ENCODE results near the gene NAALADL2. TPM values are rescaled to one million over a fixed set of nuclear protein-coding genes. Genes with fewer than 3 reads are reported as not detected.

NAALADL2 gene
- total and polyA plus RNA-seq, 2 of the 4 experiments (the other 2 are of a cell fraction) = 3.8 to 19.2 TPM

DNA sequence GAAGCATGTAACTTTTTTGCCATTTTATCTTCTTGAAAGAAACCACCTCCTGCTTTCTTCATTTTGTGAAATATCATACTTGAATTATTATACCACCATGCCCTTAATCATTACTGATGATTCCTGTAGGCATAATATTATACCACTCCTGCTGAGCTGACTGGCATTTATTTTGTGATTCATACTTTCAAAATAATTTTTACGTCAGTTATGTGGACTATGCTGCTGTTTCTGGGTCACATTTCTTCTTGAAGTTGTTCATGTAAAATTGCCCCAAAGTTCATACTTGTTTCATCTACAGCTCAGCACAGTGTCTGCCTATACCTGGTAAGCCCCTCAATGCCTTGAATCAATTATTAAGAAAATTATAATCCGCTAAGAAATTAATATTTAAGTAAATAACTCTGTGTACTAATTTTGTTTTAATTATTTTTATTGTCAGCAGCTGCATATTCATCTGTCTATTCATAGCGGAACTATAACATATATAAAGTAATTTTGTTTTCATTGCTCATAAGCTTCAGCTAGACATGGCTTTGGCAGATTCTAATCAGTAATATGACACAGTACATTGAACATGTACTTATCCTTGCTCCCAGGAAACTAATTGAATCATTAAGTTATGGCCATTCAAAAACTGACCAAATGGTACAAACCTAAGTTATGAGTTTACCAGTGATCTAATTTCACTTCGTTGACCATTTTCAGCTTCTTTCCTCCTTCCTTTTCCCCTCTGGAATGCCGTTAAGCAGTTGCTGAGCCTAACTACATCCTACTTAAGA is 160.0 kb downstream of the NAALADL2 start:
- no peak overlapping the region for H3K56ac ChIP-seq (ENCODE audit: extremely low read depth, insufficient read depth, low read length)
- H4K20me1 ChIP-seq (ENCODE audit: insufficient read depth, low read length) = no peaks in the 10 kb centered on the region
- H3K14ac ChIP-seq (replicated peaks; ENCODE audit: low read depth, low read length) = no peak overlapping the region
- peaks cover 6% of the 10 kb centered on the region; the same call in 1 of the 2 replicates for H3K4me1 ChIP-seq (ENCODE audit: control insufficient read depth, insufficient read depth, low read length)
- no peak overlapping the region for H3K4me3 ChIP-seq (ENCODE audit: insufficient read depth, low read depth, low read length)
- 0 out of 4 replicates have a peak overlapping the region, but pooled peaks of 1 of the 2 experiments have one; percentile 27 for H4K8ac ChIP-seq (ENCODE audit: low read depth in 2 of 2, low read length in 2 of 2)
- no peak overlapping the region for H2AK5ac ChIP-seq (ENCODE audit: low read depth, low read length)
- WGBS, 2 experiments (ENCODE audit: extremely low coverage in 2 of 2, insufficient read length in 1 of 2) = no CpG with 5 or more reads among the region's 5 CpGs
- in situ Hi-C loops (cut with MboI; ENCODE audit: low sequenced_read_pairs) (no loop called here), dilution Hi-C loops (cut with HindIII; ENCODE audit: low sequenced_read_pairs, unreplicated experiment) (no loop called here), intact Hi-C loops (cut with micrococcal nuclease) (no loop called here)
- no peak overlapping the region for H2BK5ac ChIP-seq (ENCODE audit: low read depth, low read length, poor library complexity, severe bottlenecking)
- no peak overlapping the region for H2BK15ac ChIP-seq (ENCODE audit: low read depth, low read length)
- no TSS peak for BruUV-seq (replicated peaks)
- no peak overlapping the region for H2AK9ac ChIP-seq (replicated peaks; ENCODE audit: low read depth, low read length, poor library complexity)
- no peaks in the 10 kb centered on the region for H3K9me1 ChIP-seq (ENCODE audit: insufficient read depth, low read length)
- no peaks in the 10 kb centered on the region for H3K79me1 ChIP-seq (ENCODE audit: low read depth in 1 of 2, low read length in 2 of 2)
- no peak overlapping the region for H2BK20ac ChIP-seq (ENCODE audit: low read depth, low read length)
- ChIA-PET POLR2A (ENCODE audit: unreplicated experiment) (no interaction called here), CTCF (interaction anchor here (0.7 kb wide), 1 partner anchor 1537 kb away, joined by 3 read pairs; no protein-coding TSS in a partner anchor)
- DNase-seq (no peak), ATAC-seq (ENCODE audit: low read depth) (no peak)
- no peak overlapping the region for H3K4me2 ChIP-seq (ENCODE audit: low read depth, low read length)
- H3K27me3 ChIP-seq (ENCODE audit: control insufficient read depth, insufficient read depth, low read length) = no peaks in the 10 kb centered on the region
- H3K4ac ChIP-seq (ENCODE audit: low read depth, low read length) = no peak overlapping the region
- H3K23ac ChIP-seq (ENCODE audit: low read depth, low read length) = no peak overlapping the region
- H2AFZ ChIP-seq (replicated peaks; ENCODE audit: low read length, poor library complexity) = no peak overlapping the region
- no peak overlapping the region for H3K18ac ChIP-seq (ENCODE audit: low read depth, low read length)
- no peak overlapping the region for H4K5ac ChIP-seq (ENCODE audit: low read depth, low read length)
- no peaks in the 10 kb centered on the region for H3K9me3 ChIP-seq (ENCODE audit: control insufficient read depth, insufficient read depth, low read length)
- H3K36me3 ChIP-seq (ENCODE audit: control insufficient read depth, insufficient read depth, low read length) = no peaks in the 10 kb centered on the region
- no peak overlapping the region for H4K91ac ChIP-seq (ENCODE audit: insufficient read depth, low read depth, low read length)
- H2BK120ac ChIP-seq (ENCODE audit: low read depth, low read length) = no peak overlapping the region
- no peak overlapping the region for H3K9ac ChIP-seq (ENCODE audit: low read depth, low read length)
- no peak overlapping the region for H3K27ac ChIP-seq (ENCODE audit: insufficient read depth, low read length)
- TF ChIP-seq CEBPB (IDR thresholded peaks at IDR 0.05; ENCODE audit: low read depth, low read length) (no peak), POLR2A (IDR thresholded peaks at IDR 0.05; ENCODE audit: low read depth, low read length) (no peak), RAD21 (IDR thresholded peaks at IDR 0.05; ENCODE audit: low read length) (no peak), FOS (IDR thresholded peaks at IDR 0.05; ENCODE audit: low read depth, low read length) (no peak), MAFK (IDR thresholded peaks at IDR 0.05; ENCODE audit: low read depth, low read length) (no peak), MXI1 (IDR thresholded peaks at IDR 0.05; ENCODE audit: borderline replicate concordance, low read depth, low read length) (no peak), CHD1 (IDR thresholded peaks at IDR 0.05; ENCODE audit: low read depth, low read length) (no peak), RFX5 (IDR thresholded peaks at IDR 0.05; ENCODE audit: low read depth, low read length) (no peak), NFE2L2 (IDR thresholded peaks at IDR 0.05; ENCODE audit: low read depth, low read length) (no peak), SMC3 (IDR thresholded peaks at IDR 0.05; ENCODE audit: low read depth, low read length) (no peak), MAZ (IDR thresholded peaks at IDR 0.05; ENCODE audit: borderline replicate concordance, low read depth, low read length) (no peak), RCOR1 (IDR thresholded peaks at IDR 0.05; ENCODE audit: insufficient replicate concordance, low read length) (no peak)
- TF ChIP-seq, protein P1, sequence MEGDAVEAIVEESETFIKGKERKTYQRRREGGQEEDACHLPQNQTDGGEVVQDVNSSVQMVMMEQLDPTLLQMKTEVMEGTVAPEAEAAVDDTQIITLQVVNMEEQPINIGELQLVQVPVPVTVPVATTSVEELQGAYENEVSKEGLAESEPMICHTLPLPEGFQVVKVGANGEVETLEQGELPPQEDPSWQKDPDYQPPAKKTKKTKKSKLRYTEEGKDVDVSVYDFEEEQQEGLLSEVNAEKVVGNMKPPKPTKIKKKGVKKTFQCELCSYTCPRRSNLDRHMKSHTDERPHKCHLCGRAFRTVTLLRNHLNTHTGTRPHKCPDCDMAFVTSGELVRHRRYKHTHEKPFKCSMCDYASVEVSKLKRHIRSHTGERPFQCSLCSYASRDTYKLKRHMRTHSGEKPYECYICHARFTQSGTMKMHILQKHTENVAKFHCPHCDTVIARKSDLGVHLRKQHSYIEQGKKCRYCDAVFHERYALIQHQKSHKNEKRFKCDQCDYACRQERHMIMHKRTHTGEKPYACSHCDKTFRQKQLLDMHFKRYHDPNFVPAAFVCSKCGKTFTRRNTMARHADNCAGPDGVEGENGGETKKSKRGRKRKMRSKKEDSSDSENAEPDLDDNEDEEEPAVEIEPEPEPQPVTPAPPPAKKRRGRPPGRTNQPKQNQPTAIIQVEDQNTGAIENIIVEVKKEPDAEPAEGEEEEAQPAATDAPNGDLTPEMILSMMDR (conservative IDR thresholded peaks at IDR 0.05; ENCODE audit: low read depth, low read length) = no peak
- TF ChIP-seq, protein P2, sequence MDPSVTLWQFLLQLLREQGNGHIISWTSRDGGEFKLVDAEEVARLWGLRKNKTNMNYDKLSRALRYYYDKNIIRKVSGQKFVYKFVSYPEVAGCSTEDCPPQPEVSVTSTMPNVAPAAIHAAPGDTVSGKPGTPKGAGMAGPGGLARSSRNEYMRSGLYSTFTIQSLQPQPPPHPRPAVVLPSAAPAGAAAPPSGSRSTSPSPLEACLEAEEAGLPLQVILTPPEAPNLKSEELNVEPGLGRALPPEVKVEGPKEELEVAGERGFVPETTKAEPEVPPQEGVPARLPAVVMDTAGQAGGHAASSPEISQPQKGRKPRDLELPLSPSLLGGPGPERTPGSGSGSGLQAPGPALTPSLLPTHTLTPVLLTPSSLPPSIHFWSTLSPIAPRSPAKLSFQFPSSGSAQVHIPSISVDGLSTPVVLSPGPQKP (IDR thresholded peaks at IDR 0.05; ENCODE audit: borderline replicate concordance, low read depth, low read length) = no peak
- TF ChIP-seq, protein P3, sequence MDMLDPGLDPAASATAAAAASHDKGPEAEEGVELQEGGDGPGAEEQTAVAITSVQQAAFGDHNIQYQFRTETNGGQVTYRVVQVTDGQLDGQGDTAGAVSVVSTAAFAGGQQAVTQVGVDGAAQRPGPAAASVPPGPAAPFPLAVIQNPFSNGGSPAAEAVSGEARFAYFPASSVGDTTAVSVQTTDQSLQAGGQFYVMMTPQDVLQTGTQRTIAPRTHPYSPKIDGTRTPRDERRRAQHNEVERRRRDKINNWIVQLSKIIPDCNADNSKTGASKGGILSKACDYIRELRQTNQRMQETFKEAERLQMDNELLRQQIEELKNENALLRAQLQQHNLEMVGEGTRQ (IDR thresholded peaks at IDR 0.05; ENCODE audit: low read depth, low read length) = no peak

Data from IMR-90 (cell line).